Measurements from ENCODE around the gene GJB5. TPM values are rescaled to one million over a fixed set of nuclear protein-coding genes. Genes with fewer than 3 reads are reported as not detected.

Gene GJB5
- total and polyA plus RNA-seq, 9 of the 15 experiments (the other 6 are each of a cell fraction or from before 2014, with no cell fraction given) = 0.04 TPM; not detected in 8

GRCh38 chr1:34742667-34743270 lies 12.1 kb upstream of the GJB5 start (continued):
- TF ChIP-seq, protein P1, sequence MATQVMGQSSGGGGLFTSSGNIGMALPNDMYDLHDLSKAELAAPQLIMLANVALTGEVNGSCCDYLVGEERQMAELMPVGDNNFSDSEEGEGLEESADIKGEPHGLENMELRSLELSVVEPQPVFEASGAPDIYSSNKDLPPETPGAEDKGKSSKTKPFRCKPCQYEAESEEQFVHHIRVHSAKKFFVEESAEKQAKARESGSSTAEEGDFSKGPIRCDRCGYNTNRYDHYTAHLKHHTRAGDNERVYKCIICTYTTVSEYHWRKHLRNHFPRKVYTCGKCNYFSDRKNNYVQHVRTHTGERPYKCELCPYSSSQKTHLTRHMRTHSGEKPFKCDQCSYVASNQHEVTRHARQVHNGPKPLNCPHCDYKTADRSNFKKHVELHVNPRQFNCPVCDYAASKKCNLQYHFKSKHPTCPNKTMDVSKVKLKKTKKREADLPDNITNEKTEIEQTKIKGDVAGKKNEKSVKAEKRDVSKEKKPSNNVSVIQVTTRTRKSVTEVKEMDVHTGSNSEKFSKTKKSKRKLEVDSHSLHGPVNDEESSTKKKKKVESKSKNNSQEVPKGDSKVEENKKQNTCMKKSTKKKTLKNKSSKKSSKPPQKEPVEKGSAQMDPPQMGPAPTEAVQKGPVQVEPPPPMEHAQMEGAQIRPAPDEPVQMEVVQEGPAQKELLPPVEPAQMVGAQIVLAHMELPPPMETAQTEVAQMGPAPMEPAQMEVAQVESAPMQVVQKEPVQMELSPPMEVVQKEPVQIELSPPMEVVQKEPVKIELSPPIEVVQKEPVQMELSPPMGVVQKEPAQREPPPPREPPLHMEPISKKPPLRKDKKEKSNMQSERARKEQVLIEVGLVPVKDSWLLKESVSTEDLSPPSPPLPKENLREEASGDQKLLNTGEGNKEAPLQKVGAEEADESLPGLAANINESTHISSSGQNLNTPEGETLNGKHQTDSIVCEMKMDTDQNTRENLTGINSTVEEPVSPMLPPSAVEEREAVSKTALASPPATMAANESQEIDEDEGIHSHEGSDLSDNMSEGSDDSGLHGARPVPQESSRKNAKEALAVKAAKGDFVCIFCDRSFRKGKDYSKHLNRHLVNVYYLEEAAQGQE (IDR thresholded peaks at IDR 0.05; ENCODE audit: borderline replicate concordance) = peak; percentile 68
- TF ChIP-seq, protein P1 (CRISPR knock-in tag; IDR thresholded peaks at IDR 0.05; ENCODE audit: low read depth) = no peak
- no peak for TF ChIP-seq ZNF644 (tag; IDR thresholded peaks at IDR 0.05; ENCODE audit: low read depth)
- TF ChIP-seq HSF4 (CRISPR knock-in tag; IDR thresholded peaks at IDR 0.05; ENCODE audit: borderline replicate concordance) = no peak
- no peak for TF ChIP-seq HDAC8 (tag; IDR thresholded peaks at IDR 0.05)
- TF ChIP-seq PHTF2 (CRISPR knock-in tag; IDR thresholded peaks at IDR 0.05) = no peak
- TF ChIP-seq, protein P2, sequence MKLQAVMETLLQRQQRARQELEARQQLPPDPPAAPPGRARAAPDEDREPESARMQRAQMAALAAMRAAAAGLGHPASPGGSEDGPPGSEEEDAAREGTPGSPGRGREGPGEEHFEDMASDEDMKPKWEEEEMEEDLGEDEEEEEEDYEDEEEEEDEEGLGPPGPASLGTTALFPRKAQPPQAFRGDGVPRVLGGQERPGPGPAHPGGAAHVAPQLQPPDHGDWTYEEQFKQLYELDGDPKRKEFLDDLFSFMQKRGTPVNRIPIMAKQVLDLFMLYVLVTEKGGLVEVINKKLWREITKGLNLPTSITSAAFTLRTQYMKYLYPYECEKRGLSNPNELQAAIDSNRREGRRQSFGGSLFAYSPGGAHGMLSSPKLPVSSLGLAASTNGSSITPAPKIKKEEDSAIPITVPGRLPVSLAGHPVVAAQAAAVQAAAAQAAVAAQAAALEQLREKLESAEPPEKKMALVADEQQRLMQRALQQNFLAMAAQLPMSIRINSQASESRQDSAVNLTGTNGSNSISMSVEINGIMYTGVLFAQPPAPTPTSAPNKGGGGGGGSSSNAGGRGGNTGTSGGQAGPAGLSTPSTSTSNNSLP (IDR thresholded peaks at IDR 0.05; ENCODE audit: borderline replicate concordance, low read depth, low read length) = no peak
- TF ChIP-seq, protein P3, sequence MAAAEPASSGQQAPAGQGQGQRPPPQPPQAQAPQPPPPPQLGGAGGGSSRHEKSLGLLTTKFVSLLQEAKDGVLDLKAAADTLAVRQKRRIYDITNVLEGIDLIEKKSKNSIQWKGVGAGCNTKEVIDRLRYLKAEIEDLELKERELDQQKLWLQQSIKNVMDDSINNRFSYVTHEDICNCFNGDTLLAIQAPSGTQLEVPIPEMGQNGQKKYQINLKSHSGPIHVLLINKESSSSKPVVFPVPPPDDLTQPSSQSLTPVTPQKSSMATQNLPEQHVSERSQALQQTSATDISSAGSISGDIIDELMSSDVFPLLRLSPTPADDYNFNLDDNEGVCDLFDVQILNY (CRISPR knock-in tag; IDR thresholded peaks at IDR 0.05) = no peak
- no peak for TF ChIP-seq PHF20 (IDR thresholded peaks at IDR 0.05; ENCODE audit: partially characterized antibody)
- TF ChIP-seq, protein P4, sequence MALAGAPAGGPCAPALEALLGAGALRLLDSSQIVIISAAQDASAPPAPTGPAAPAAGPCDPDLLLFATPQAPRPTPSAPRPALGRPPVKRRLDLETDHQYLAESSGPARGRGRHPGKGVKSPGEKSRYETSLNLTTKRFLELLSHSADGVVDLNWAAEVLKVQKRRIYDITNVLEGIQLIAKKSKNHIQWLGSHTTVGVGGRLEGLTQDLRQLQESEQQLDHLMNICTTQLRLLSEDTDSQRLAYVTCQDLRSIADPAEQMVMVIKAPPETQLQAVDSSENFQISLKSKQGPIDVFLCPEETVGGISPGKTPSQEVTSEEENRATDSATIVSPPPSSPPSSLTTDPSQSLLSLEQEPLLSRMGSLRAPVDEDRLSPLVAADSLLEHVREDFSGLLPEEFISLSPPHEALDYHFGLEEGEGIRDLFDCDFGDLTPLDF (CRISPR knock-in tag; IDR thresholded peaks at IDR 0.05) = no peak
- TF ChIP-seq, protein P5, sequence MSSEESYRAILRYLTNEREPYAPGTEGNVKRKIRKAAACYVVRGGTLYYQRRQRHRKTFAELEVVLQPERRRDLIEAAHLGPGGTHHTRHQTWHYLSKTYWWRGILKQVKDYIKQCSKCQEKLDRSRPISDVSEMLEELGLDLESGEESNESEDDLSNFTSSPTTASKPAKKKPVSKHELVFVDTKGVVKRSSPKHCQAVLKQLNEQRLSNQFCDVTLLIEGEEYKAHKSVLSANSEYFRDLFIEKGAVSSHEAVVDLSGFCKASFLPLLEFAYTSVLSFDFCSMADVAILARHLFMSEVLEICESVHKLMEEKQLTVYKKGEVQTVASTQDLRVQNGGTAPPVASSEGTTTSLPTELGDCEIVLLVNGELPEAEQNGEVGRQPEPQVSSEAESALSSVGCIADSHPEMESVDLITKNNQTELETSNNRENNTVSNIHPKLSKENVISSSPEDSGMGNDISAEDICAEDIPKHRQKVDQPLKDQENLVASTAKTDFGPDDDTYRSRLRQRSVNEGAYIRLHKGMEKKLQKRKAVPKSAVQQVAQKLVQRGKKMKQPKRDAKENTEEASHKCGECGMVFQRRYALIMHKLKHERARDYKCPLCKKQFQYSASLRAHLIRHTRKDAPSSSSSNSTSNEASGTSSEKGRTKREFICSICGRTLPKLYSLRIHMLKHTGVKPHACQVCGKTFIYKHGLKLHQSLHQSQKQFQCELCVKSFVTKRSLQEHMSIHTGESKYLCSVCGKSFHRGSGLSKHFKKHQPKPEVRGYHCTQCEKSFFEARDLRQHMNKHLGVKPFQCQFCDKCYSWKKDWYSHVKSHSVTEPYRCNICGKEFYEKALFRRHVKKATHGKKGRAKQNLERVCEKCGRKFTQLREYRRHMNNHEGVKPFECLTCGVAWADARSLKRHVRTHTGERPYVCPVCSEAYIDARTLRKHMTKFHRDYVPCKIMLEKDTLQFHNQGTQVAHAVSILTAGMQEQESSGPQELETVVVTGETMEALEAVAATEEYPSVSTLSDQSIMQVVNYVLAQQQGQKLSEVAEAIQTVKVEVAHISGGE (CRISPR knock-in tag; IDR thresholded peaks at IDR 0.05) = no peak

Measured in K562 (cell line).